ENCODE results near the gene CCDC172.
"Not testable (repeated sequence)": the region's sequence is repeated elsewhere in the genome, so short reads cannot be mapped to it uniquely, and the experiment has no call there.

The CCDC172 gene

DNA sequence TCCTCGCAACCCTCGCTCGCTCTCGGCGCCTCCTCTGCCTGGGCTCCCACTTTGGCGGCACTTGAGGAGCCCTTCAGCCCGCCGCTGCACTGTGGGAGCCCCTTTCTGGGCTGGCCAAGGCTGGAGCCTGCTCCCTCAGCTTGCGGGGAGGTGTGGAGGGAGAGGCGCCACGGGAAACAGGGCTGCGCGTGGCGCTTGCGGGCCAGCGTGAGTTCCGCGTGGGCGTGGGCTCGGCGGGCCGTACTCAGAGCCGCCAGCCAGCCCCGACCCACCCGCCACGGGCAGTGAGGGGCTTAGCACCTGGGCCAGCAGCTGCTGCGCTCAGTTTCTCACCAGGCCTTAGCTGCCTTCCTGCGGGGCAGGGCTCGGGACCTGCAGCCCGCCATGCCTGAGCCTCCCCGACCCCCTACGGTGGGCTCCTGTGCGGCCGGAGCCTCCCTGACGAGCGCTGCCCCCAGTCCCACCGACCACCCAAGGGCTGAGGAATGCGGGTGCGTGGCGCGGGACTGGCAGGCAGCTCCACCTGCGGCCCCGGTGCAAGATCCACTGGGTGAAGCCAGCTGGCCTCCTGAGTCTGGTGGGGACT, 69.1 kb downstream of the CCDC172 start:
- not testable (repeated sequence) for H3K27ac ChIP-seq (ENCODE audit: low read depth, low read length); H3K36me3 ChIP-seq (ENCODE audit: control insufficient read depth in 1 of 2, insufficient read depth in 2 of 2, low read length in 2 of 2); H3K9me3 ChIP-seq (ENCODE audit: insufficient read depth, low read depth, low read length); H3K14ac ChIP-seq (ENCODE audit: low read length); H2BK5ac ChIP-seq (ENCODE audit: low read depth, low read length, poor library complexity); H2BK120ac ChIP-seq (ENCODE audit: insufficient read depth, low read length, poor library complexity); H3K4ac ChIP-seq (ENCODE audit: low read depth, low read length); H3K4me3 ChIP-seq (ENCODE audit: low read depth, low read length); H2BK12ac ChIP-seq (ENCODE audit: low read length); H3K4me2 ChIP-seq (ENCODE audit: low read length); H3K79me1 ChIP-seq (ENCODE audit: low read length); H3K27me3 ChIP-seq (ENCODE audit: insufficient read depth, low read length); H3K4me1 ChIP-seq (ENCODE audit: control insufficient read depth in 1 of 2, insufficient read depth in 2 of 2, low read length in 2 of 2); H3K18ac ChIP-seq (ENCODE audit: low read length); H4K8ac ChIP-seq (ENCODE audit: low read depth, low read length); DNase-seq; H3K23ac ChIP-seq (ENCODE audit: low read length); H2AK5ac ChIP-seq (ENCODE audit: low read length); H2AFZ ChIP-seq (ENCODE audit: insufficient read depth, low read length, poor library complexity); H3K9ac ChIP-seq (ENCODE audit: low read length); H4K91ac ChIP-seq (ENCODE audit: low read depth, low read length); H4K12ac ChIP-seq (ENCODE audit: low read depth, low read length); H3K79me2 ChIP-seq (ENCODE audit: control insufficient read depth, insufficient read depth, low read length, poor library complexity)
- no CpG with 5 or more reads among the region's 43 CpGs for WGBS (ENCODE audit: extremely low coverage, insufficient coverage, insufficient read length)

DNA sequence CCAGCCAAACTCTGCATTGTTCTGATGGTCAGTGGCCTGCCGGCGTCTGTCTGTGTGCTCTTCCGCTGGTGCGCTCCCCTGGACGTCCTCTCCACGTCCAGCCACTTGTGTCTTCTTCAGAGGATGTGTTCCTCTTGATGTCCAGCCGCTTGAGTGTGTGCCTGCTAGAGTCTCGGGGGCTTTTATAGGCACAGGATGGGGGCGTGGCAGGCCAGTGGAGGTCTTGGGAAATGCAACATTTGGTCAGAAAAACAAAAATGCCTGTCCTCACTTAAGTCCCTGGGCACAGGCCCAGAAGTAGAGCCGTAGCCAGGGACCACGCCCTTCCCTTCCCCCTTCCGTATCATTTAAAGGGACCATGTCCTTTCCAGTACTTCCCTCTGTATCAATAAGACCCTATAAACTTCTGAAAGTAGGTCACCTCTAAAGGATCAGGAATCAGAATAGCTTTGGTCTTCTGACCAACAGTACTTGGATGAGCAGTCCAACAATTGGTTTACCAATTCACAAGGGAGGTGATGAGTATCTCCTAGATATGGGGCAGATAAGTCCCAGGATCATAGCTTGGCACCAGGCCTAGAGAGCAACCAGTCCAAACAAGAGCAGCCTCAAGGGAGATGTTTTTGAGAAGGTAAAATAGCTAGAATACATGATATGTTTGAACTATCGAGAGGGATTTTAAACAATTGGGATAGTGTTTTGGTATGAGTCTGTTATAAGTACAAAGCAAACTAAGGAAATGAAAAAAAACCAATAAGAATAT, 71.2 kb downstream of the CCDC172 start:
- Histone ChIP-seq H3K79me2 (ENCODE audit: control insufficient read depth, insufficient read depth, low read length, poor library complexity) (no peaks in the 10 kb centered on the region), H3K4ac (ENCODE audit: low read depth, low read length) (no peak overlapping the region), H3K4me2 (ENCODE audit: low read length) (no peak overlapping the region), H3K79me1 (ENCODE audit: low read length) (no peaks in the 10 kb centered on the region), H2BK120ac (ENCODE audit: insufficient read depth, low read length, poor library complexity) (no peak overlapping the region), H3K27ac (ENCODE audit: low read depth, low read length) (no peak overlapping the region), H3K36me3 (ENCODE audit: control insufficient read depth in 1 of 2, insufficient read depth in 2 of 2, low read length in 2 of 2) (no peaks in the 10 kb centered on the region), H3K9me3 (ENCODE audit: insufficient read depth, low read depth, low read length) (no peaks in the 10 kb centered on the region), H3K9ac (ENCODE audit: low read length) (no peak overlapping the region), H4K8ac (ENCODE audit: low read depth, low read length) (no peak overlapping the region), H2AK5ac (ENCODE audit: low read length) (no peak overlapping the region), H3K4me1 (ENCODE audit: control insufficient read depth in 1 of 2, insufficient read depth in 2 of 2, low read length in 2 of 2) (peaks cover 3 to 6% of the 10 kb centered on the region in 2 experiments), H2BK5ac (ENCODE audit: low read depth, low read length, poor library complexity) (no peak overlapping the region), H2BK12ac (ENCODE audit: low read length) (no peak overlapping the region), H3K4me3 (ENCODE audit: low read depth, low read length) (no peak overlapping the region), H3K23ac (ENCODE audit: low read length) (no peak overlapping the region), H2AFZ (ENCODE audit: insufficient read depth, low read length, poor library complexity) (no peak overlapping the region), H4K91ac (ENCODE audit: low read depth, low read length) (no peak overlapping the region), H3K18ac (ENCODE audit: low read length) (no peak overlapping the region), H3K14ac (ENCODE audit: low read length) (no peak overlapping the region), H4K12ac (ENCODE audit: low read depth, low read length) (no peak overlapping the region), H3K27me3 (ENCODE audit: insufficient read depth, low read length) (no peaks in the 10 kb centered on the region)
- no peak for DNase-seq
- no CpG with 5 or more reads among the region's 13 CpGs for WGBS (ENCODE audit: extremely low coverage, insufficient coverage, insufficient read length)

- peaks cover 3 to 6% of the 10 kb centered on the region in 2 experiments for H3K4me1 ChIP-seq (ENCODE audit: control insufficient read depth in 1 of 2, insufficient read depth in 2 of 2, low read length in 2 of 2)
- H3K4ac ChIP-seq (ENCODE audit: low read depth, low read length): no peak overlapping the region
- H2BK5ac ChIP-seq (ENCODE audit: low read depth, low read length, poor library complexity): no peak overlapping the region
- no peaks in the 10 kb centered on the region for H3K79me2 ChIP-seq (ENCODE audit: control insufficient read depth, insufficient read depth, low read length, poor library complexity)
- no peaks in the 10 kb centered on the region for H3K79me1 ChIP-seq (ENCODE audit: low read length)
- H3K18ac ChIP-seq (ENCODE audit: low read length): no peak overlapping the region
- no peak overlapping the region for H3K27ac ChIP-seq (ENCODE audit: low read depth, low read length)
- H2BK120ac ChIP-seq (ENCODE audit: insufficient read depth, low read length, poor library complexity): no peak overlapping the region
- no peak overlapping the region for H2AK5ac ChIP-seq (ENCODE audit: low read length)
- H4K12ac ChIP-seq (ENCODE audit: low read depth, low read length): no peak overlapping the region
- H3K9ac ChIP-seq (ENCODE audit: low read length): no peak overlapping the region
- H2AFZ ChIP-seq (ENCODE audit: insufficient read depth, low read length, poor library complexity): no peak overlapping the region
- H4K91ac ChIP-seq (ENCODE audit: low read depth, low read length): no peak overlapping the region
- no peak overlapping the region for H3K14ac ChIP-seq (ENCODE audit: low read length)
- H3K36me3 ChIP-seq (ENCODE audit: control insufficient read depth in 1 of 2, insufficient read depth in 2 of 2, low read length in 2 of 2): no peaks in the 10 kb centered on the region
- no peak overlapping the region for H3K23ac ChIP-seq (ENCODE audit: low read length)
- no peak overlapping the region for H3K4me3 ChIP-seq (ENCODE audit: low read depth, low read length)
- H3K4me2 ChIP-seq (ENCODE audit: low read length): no peak overlapping the region
- H3K9me3 ChIP-seq (ENCODE audit: insufficient read depth, low read depth, low read length): no peaks in the 10 kb centered on the region
- no peak overlapping the region for H2BK12ac ChIP-seq (ENCODE audit: low read length)
- no peak for DNase-seq
- no peaks in the 10 kb centered on the region for H3K27me3 ChIP-seq (ENCODE audit: insufficient read depth, low read length)
- no CpG with 5 or more reads among the region's 5 CpGs for WGBS (ENCODE audit: extremely low coverage, insufficient coverage, insufficient read length)
- H4K8ac ChIP-seq (ENCODE audit: low read depth, low read length): no peak overlapping the region
These were observed 74.0 kb downstream of the CCDC172 start for GRCh38 chr10:116398224-116398623.

- H3K36me3 ChIP-seq (ENCODE audit: control insufficient read depth in 1 of 2, insufficient read depth in 2 of 2, low read length in 2 of 2): no peaks in the 10 kb centered on the region
- no peaks in the 10 kb centered on the region for H3K27me3 ChIP-seq (ENCODE audit: insufficient read depth, low read length)
- H3K4me1 ChIP-seq (ENCODE audit: control insufficient read depth in 1 of 2, insufficient read depth in 2 of 2, low read length in 2 of 2): peaks cover 3 to 6% of the 10 kb centered on the region in 2 experiments
- H2BK120ac ChIP-seq (ENCODE audit: insufficient read depth, low read length, poor library complexity): no peak overlapping the region
- DNase-seq: no peak
- H2AK5ac ChIP-seq (ENCODE audit: low read length): no peak overlapping the region
- no peak overlapping the region for H2BK12ac ChIP-seq (ENCODE audit: low read length)
- H3K23ac ChIP-seq (ENCODE audit: low read length): no peak overlapping the region
- H4K8ac ChIP-seq (ENCODE audit: low read depth, low read length): no peak overlapping the region
- H2BK5ac ChIP-seq (ENCODE audit: low read depth, low read length, poor library complexity): no peak overlapping the region
- H3K4ac ChIP-seq (ENCODE audit: low read depth, low read length): no peak overlapping the region
- H3K27ac ChIP-seq (ENCODE audit: low read depth, low read length): no peak overlapping the region
- H3K18ac ChIP-seq (ENCODE audit: low read length): no peak overlapping the region
- no peak overlapping the region for H3K4me2 ChIP-seq (ENCODE audit: low read length)
- no peak overlapping the region for H3K9ac ChIP-seq (ENCODE audit: low read length)
- no peaks in the 10 kb centered on the region for H3K79me2 ChIP-seq (ENCODE audit: control insufficient read depth, insufficient read depth, low read length, poor library complexity)
- no peaks in the 10 kb centered on the region for H3K79me1 ChIP-seq (ENCODE audit: low read length)
- H3K4me3 ChIP-seq (ENCODE audit: low read depth, low read length): no peak overlapping the region
- H2AFZ ChIP-seq (ENCODE audit: insufficient read depth, low read length, poor library complexity): no peak overlapping the region
- H3K14ac ChIP-seq (ENCODE audit: low read length): no peak overlapping the region
- no CpG with 5 or more reads among the region's 3 CpGs for WGBS (ENCODE audit: extremely low coverage, insufficient coverage, insufficient read length)
- no peak overlapping the region for H4K12ac ChIP-seq (ENCODE audit: low read depth, low read length)
- no peaks in the 10 kb centered on the region for H3K9me3 ChIP-seq (ENCODE audit: insufficient read depth, low read depth, low read length)
- no peak overlapping the region for H4K91ac ChIP-seq (ENCODE audit: low read depth, low read length)
These were observed 78.6 kb downstream of the CCDC172 start for GRCh38 chr10:116402858-116403257.
